Erythroblast (primary cell): ENCODE data around the gene SNORC.
A peak's percentile ranks its signal among the peaks of the same experiment; 100 is the strongest.

ENCODE experiments used
- DNase-seq, 2 experiments: peaks; one replicate each; lab custom pipeline; 2025; lab: John Stamatoyannopoulos, UW
- GATA1 ChIP-seq: IDR thresholded peaks from 2 replicates; pipeline ENCODE4 v1.6.1; 2011; ENCODE audit warnings: low read depth, mild to moderate bottlenecking, control low read depth, low read length, moderate library complexity
- POLR2A ChIP-seq: IDR thresholded peaks from 2 replicates; pipeline ENCODE4 v1.6.1; 2011; ENCODE audit warnings: mild to moderate bottlenecking, low read length

Gene SNORC

GRCh38 chr2:232926431-232926939 lies 56.4 kb downstream of the SNORC start:
- no peak for DNase-seq
- TF ChIP-seq GATA1 (no peak), POLR2A (no peak)

DNA sequence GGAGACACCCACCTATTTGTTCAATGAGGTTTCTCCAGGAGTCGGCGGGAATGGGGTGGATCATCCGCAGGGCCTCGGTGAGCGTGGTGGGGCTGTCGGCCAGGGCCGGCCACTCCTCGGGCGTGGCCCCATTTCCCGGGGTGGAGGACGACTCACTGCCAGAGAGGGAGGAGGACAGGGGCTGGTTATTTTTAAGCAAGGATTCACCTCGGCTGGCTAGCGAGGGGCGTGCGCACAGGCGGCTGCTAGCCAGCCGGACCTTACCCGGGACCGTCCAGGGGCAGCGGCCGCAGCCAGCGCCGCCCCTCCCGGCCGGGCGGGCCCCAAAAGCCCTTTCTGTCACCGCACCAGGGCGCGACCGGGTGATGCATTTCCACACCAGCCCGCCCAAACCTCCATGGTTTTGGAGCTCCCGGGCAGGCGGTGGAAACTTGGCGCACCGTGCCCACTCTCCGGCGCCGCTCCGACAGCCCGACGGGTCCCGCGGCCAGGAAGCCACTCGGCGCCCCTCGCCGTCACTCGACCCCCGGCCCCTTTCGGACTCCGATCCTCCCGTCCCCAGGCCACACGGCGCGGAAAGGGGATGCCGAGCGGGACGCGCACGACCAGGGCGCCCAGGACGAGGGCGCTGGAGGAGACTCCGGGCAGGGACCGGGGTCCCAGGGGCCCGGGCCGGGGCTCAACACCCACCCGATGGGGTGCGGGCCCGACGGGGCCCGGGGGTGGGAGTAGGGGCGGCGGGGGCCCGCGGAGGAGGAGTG lies 57.1 kb downstream of the SNORC start:
- no peak for DNase-seq
- TF ChIP-seq POLR2A, result no peak
- TF ChIP-seq GATA1, result no peak

GRCh38 chr2:232927793-232928550 lies 57.9 kb downstream of the SNORC start:
- TF ChIP-seq POLR2A (no peak), GATA1 (no peak)
- DNase-seq, result peak in 1 of 2 experiments; percentile 18
